Colonic mucosa (tissue), 4 donors: ENCODE measurements around the gene C8B. TPM values are rescaled to one million over a fixed set of nuclear protein-coding genes. Genes with fewer than 3 reads are reported as not detected.

ENCODE experiments used
- DNase-seq: peaks from one replicate; pipeline ENCODE4 v3.0.0-alpha.2; 2020
- H3K27ac ChIP-seq: fragments of 200-600 bp; one replicate; pipeline ENCODE4 v1.8.0; 2021
- H3K27me3 ChIP-seq: fragments of 200-600 bp; one replicate; pipeline ENCODE4 v1.8.0; 2021
- H3K36me3 ChIP-seq: fragments of 200-600 bp; one replicate; pipeline ENCODE4 v1.8.0; 2021
- H3K4me1 ChIP-seq: fragments of 200-600 bp; one replicate; pipeline ENCODE4 v1.8.0; 2021; ENCODE audit warnings: mild to moderate bottlenecking
- H3K4me3 ChIP-seq: fragments of 200-600 bp; one replicate; pipeline ENCODE4 v1.8.0; 2021
- H3K9ac ChIP-seq, 2 donors: one replicate each; pipeline ENCODE4 v1.7.0; 2013; ENCODE audit warnings: control low read depth in 2 of 2, low read depth in 2 of 2, low read length in 2 of 2
- H3K9me3 ChIP-seq: fragments of 200-600 bp; one replicate; pipeline ENCODE4 v1.8.0; 2021
- intact Hi-C: fragments of 100-400 bp; cut with DNase I; formaldehyde crosslinking; loops from one replicate; pipeline ENCODE4 v1.14.1; 2022
- total RNA-seq, 2 donors: library from RNA; stranded (reverse); fragmentation: NEBNext Ultra II Directional in 1 of 2; extraction: Animal tissue kit (Norgen Biotek cat#: 25700) in 1 of 2; gene quantifications; one replicate each; pipeline ENCODE4 v1.2.1, GENCODE V29; 2021
- TF ChIP-seq, protein P1 (sequence below): fragments of 200-600 bp; IDR thresholded peaks from one replicate; pipeline ENCODE4 v1.8.0; 2022; ENCODE audit warnings: antibody characterized with exemption, mild to moderate bottlenecking
- donor health status: healthy.
- donor health status: DM: no; HTN: no; CAD: no.
- donor health status: DM: no; HTN: no; CAD: no.

The C8B gene
- total RNA-seq, 2 donors from 2014 or later, result not detected

DNA sequence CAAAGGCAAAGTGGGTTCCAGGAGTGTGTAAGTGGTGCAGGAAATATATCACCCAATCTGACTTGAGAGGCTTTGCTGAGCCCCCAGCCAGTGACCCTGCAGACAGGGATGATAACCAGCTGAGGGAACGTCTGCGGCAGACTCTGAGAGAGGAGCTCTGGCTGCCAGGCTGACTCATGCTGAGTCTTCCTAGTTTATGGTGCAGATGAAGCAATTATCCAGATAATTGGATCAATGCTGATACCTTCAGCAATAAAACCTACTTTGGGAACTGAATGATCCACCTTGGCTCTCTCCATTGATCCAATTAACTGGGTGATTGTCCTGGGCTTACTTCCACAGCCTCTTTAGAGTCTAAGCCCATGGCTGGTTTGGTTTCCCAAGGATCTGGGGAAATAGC lies 7.3 kb downstream of the C8B start:
- DNase-seq, result no peak
- TF ChIP-seq, protein P1, sequence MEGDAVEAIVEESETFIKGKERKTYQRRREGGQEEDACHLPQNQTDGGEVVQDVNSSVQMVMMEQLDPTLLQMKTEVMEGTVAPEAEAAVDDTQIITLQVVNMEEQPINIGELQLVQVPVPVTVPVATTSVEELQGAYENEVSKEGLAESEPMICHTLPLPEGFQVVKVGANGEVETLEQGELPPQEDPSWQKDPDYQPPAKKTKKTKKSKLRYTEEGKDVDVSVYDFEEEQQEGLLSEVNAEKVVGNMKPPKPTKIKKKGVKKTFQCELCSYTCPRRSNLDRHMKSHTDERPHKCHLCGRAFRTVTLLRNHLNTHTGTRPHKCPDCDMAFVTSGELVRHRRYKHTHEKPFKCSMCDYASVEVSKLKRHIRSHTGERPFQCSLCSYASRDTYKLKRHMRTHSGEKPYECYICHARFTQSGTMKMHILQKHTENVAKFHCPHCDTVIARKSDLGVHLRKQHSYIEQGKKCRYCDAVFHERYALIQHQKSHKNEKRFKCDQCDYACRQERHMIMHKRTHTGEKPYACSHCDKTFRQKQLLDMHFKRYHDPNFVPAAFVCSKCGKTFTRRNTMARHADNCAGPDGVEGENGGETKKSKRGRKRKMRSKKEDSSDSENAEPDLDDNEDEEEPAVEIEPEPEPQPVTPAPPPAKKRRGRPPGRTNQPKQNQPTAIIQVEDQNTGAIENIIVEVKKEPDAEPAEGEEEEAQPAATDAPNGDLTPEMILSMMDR, result no peak
- Histone ChIP-seq H3K4me1 (no peaks in the 10 kb centered on the region), H3K9me3 (no peaks in the 10 kb centered on the region), H3K9ac (no peak overlapping the region), H3K36me3 (no peaks in the 10 kb centered on the region), H3K4me3 (no peak overlapping the region), H3K27me3 (no peaks in the 10 kb centered on the region), H3K27ac (no peak overlapping the region)
- intact Hi-C loops, result no loop called here

DNA sequence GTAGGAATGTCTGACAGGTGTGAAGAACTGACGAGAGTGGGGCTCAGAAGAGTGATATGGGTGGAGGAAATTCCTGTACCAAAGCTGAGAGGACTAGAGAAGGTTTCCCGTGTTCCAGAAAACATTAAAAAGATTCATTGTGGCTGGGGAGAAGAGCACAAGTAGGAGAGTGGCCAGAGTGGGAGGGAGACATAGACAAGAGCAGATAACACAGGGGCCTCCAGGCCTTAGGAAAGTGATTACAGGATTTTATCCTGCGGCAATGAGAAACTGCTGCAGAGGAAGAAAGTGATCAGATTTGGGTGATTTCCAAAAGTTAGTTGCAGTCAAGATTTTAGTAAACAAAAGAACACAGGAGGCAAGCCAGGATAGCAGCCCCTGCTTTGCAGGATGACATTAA lies 7.9 kb downstream of the C8B start:
- Histone ChIP-seq H3K36me3 (no peaks in the 10 kb centered on the region), H3K9me3 (no peaks in the 10 kb centered on the region), H3K27ac (no peak overlapping the region), H3K4me3 (no peak overlapping the region), H3K27me3 (no peaks in the 10 kb centered on the region), H3K4me1 (no peaks in the 10 kb centered on the region), H3K9ac (no peak overlapping the region)
- intact Hi-C loops, result no loop called here
- TF ChIP-seq, protein P1, result no peak
- no peak for DNase-seq

DNA sequence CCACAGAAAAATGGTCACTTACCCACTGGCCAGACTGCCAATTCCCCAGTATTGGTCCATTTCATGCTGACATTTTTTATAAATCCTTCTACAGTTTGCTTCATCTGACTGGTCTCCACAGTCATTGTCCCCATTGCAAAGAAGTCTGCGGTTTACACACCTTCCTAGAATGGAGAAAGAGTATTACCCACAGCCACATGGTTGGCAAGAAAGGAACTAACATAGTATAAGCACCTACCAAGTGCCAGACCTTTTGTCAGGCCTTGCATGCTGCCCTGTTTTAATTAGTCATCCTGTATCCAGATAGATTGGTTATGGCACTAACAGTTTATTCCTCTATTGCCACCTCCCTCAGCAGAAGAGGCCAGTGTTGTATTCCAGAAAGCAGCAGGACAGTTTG lies 11.2 kb downstream of the C8B start:
- Histone ChIP-seq H3K9me3 (no peaks in the 10 kb centered on the region), H3K27me3 (no peaks in the 10 kb centered on the region), H3K9ac (no peak overlapping the region), H3K4me3 (no peak overlapping the region), H3K36me3 (no peaks in the 10 kb centered on the region), H3K27ac (no peak overlapping the region), H3K4me1 (no peaks in the 10 kb centered on the region)
- TF ChIP-seq, protein P1, result no peak
- intact Hi-C loops, result no loop called here
- DNase-seq, result no peak

DNA sequence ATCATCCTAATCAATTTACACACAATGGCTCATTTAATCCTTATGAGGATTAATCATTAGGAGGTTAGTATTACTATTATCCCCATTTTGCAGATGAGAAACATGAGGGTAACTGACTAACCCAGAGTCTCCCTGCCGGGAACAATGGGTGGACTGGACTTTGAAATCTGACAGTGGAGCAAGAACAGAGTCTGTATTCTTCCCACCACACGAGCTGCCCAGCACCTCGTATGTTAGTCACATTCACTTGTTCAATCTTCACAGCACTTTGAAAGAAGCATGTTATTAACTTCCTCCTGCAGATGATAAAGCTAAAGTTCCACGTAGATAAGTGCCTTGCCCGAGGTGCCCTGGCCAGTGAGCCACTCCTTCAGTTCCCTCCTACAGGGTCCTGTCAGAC lies 12.4 kb downstream of the C8B start:
- TF ChIP-seq, protein P1, result no peak
- H3K4me1 ChIP-seq, result no peaks in the 10 kb centered on the region
- intact Hi-C loops, result no loop called here
- DNase-seq, result no peak
- no peak overlapping the region for H3K9ac ChIP-seq
- H3K36me3 ChIP-seq, result no peaks in the 10 kb centered on the region
- H3K9me3 ChIP-seq, result no peaks in the 10 kb centered on the region
- H3K27ac ChIP-seq, result no peak overlapping the region
- H3K27me3 ChIP-seq, result no peaks in the 10 kb centered on the region
- no peak overlapping the region for H3K4me3 ChIP-seq

DNA sequence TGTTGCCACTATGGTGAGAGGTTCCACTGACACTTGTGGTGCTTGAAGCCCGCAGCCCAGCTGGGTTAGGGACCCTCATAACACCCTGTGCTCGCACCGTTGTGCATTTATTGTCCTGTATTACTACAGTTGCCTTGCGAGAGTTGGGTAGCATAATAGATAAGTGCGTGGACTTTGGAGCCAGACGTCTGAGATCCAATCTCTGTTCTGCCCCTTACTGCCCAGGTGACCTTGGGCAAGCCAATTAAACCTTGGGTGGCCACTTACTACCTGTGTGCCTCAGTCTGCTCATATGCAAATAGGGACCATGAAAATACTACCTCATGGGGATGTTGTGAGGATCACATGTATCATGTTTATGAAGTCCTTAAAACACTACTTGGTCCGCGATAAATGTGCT lies 13.3 kb downstream of the C8B start:
- Histone ChIP-seq H3K4me3 (no peak overlapping the region), H3K36me3 (no peaks in the 10 kb centered on the region), H3K9me3 (no peaks in the 10 kb centered on the region), H3K4me1 (no peaks in the 10 kb centered on the region), H3K27ac (no peak overlapping the region), H3K9ac (no peak overlapping the region), H3K27me3 (no peaks in the 10 kb centered on the region)
- intact Hi-C loops, result no loop called here
- no peak for DNase-seq
- TF ChIP-seq, protein P1, result no peak
